ENCODE results near the gene SIPA1L3.

The SIPA1L3 gene

DNA sequence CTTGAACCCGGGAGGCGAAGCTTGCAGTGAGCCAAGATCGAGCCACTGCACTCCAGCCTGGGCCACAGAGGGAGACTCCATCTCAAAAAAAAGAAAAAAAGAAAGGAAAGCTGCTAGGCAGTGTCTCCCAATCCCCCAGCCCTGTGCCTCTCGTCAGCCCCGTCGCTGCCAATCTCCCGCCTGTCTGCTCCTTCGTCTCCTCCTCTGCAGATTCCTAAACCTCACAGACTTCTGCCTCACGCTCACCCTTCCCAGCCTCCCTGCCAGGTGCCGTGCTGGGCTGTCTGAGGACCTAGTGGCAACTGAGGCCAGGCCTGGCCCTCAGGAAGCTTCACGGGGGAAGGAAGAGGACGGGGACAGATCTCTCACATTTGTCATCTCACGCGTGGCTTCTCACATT lies 295.5 kb downstream of the SIPA1L3 start:
- DNase-seq: no peak

DNA sequence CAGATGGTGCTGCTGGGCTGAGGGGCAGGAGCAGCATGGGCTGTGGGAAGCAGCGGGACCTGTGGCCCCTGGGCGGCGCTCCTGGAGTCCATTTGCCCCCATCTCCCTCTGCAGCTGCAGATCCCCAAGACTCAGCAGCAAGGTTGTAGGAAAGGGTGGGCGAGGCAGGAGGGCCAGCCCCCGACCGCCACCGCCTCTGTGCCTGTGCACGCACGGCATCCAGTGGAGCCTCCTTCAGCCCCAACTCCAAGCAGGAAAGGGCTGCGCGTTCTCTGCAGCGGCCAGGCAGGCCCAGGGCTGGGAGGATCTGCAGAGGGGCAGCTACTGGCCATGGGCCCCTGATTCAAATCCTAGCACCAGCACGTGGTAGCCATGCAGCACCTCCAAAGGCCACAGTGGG lies 296.2 kb downstream of the SIPA1L3 start:
- no peak for DNase-seq

DNA sequence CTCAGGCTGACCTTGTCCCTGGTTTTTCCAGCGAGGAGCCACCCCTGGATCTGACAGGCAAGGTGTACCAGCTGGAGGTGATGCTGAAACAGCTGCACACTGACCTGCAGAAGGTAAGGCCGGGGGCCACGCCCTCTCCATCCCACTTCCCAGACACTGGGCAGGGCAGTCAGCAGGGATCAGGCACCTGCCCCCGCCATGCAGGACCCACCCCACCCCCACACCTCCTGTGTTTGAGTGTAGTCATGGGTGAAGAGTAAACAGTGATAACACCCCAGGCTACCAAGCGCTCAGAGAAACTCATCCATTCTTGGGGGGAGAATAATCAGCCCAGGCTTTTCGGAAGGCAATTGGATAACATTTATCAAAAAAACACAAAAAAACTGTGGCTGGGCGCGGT lies 297.1 kb downstream of the SIPA1L3 start:
- DNase-seq: peak; percentile 98

DNA sequence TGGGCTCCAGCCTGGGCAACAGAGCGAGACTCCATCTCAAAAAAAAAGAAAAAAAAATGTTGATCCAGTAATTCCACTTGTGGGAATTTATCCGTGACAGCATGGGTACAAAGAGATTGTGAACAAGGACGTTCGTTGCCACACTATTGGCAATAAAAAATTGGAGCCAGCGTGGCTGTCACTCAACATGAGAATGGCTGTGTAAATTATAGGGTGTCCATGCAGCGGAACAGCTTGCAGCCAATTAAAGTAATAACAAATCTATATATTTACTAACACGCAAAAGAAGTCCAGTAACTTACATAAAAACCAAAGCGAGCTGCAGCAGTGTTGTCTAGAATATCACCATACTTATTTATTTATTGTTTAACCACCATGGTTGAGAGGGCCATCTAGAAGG lies 297.7 kb downstream of the SIPA1L3 start:
- DNase-seq: peak; percentile 69

DNA sequence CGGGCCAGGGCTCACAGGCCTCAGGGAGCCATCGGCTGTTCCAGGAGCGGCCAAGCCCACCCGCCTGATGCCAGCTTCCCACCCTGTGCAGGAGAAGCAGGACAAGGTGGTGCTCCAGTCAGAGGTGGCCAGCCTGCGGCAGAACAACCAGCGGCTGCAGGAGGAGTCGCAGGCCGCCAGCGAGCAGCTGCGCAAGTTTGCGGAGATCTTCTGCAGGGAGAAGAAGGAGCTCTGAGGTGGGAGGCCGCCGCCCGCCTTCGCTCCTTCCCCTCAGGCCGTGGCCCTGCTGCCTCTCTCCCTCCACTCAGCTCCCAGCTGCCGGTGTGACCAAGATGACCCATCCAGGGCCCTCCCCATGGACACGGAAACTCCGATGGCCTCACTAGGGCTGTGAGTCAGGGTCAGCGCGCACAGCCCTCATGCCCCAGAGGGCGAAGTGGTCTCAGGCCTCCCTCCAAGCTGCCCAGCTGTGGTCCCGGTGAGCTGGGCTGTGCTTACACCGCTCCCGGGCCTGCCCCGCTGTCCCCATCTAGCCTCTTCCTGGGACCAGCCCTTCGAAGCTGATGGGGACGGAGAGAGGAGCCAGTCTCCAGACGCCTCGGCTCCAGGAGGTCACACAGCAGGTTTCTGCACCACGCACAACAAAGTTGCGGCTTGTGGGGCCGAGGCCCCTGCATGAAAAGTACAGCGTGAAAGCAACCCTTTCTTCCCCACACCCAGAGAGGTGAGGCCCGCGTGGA lies 299.2 kb downstream of the SIPA1L3 start:
- DNase-seq: no peak

DNA sequence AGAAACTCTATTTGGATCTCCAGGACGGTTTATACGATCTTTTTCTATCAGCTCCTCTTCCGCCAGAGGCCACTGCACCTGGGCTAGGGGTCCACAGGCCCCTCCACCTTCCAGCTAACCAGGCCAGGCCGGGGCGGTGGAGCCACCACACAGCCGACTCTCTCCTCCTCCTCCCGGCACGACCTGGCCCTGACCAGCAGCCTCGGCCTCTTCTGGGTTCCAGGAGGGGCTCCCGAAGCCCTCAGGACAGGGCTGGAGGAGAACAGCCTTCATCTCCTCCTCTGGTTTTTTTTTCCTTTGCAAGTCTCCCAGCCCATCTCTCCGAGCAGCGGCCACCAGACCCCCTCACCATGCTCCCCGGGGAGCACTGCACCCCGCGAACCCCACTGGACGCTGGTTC lies 299.9 kb downstream of the SIPA1L3 start:
- DNase-seq: no peak

DNA sequence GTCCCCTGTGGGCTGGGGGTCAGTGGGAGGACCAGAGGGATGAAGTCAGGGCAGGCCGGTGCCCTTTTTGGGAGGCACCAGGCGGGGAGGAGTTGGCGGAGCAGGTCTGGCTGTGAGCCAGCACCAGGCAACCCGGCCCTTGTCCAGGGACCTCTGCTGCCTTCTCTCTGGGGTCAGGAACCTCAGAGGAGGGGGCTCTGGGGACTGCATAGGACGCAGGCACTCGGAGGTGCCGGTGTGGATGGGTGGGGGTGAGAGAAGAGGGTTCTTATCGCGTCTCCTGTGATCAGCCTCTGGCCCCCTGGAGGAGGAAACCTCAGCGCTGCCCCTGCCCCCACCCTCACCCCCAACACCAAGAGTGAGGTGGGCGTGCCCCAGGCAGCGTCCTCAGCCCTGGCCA lies 300.5 kb downstream of the SIPA1L3 start:
- DNase-seq: no peak

DNA sequence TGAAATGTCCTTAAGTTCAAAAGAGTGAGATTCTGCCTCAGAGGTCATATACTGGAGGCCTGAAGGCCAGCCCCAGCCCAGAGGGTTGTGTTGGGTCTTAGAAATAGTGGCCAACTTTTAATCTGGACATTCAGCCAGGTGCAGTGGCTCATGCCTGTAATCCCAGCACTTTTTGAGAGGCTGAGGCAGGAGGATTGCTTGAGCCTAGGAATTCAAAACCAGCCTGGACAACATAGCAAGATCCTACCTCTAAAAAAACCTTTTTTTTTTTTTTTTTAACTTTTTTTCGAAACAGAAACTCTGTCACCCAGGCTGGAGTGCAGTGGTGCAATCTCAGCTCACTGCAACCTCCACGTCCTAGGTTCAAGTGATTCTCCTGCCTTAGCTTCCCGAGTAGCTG lies 301.6 kb downstream of the SIPA1L3 start:
- DNase-seq: no peak

DNA sequence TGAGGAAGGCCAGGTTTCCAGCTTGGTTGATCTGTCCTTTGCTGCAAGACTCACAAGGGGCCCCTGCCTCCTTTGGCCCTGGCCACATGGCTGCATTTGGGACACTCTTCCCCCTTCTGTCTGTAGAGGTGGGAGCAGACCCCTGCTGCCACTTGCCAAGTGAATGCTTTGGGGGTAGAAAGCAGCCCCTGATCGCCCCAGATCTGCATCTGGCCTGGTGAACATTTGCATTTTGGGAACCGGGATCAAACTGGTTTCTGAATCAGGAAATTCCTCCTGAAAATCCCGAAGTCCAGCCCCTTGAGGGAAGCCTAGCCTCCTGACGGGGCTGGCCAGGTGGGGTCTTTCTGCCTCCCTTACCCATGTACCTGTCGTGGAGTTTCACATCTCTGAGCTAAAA lies 302.1 kb downstream of the SIPA1L3 start:
- DNase-seq: peak; percentile 61

DNA sequence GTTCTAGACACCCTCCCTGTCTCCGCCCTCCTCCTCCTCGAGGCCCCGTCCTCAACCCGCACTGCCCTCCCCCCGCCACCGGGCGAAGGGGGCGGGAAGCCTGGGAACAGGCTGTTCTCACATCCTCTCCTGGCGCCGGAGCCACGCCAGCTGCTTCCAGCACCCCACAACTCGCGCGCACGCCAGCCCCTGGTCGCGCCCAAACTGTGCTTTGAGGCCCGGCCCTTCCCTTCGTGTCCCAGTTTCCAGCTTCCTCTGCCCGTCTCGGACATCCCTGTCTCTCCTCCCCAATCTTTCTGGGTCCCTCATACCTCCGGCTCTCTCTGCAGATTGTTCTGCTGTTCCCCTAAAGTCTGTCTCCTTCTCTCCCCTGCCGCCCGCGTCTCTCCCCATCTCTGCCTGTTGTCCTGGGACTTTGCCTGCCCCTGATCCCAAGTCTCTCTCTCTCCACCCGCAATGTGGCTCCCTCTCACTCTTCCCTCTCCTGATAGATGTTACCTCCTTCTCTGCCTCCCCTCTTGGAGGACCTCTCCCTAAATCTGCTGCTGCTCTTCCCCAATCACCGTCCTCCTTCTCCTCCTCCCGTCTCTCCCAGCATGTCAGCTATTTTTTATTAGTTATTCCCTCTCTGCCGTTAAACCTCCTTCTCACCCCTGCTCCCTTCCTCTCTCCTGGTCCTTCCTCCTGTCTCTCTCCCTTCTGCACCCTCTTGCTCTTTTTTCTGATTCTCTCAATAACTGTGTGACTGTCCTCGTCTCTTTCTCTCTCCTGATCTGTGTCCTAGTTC lies 302.9 kb downstream of the SIPA1L3 start:
- peak; percentile 79 for DNase-seq

DNA sequence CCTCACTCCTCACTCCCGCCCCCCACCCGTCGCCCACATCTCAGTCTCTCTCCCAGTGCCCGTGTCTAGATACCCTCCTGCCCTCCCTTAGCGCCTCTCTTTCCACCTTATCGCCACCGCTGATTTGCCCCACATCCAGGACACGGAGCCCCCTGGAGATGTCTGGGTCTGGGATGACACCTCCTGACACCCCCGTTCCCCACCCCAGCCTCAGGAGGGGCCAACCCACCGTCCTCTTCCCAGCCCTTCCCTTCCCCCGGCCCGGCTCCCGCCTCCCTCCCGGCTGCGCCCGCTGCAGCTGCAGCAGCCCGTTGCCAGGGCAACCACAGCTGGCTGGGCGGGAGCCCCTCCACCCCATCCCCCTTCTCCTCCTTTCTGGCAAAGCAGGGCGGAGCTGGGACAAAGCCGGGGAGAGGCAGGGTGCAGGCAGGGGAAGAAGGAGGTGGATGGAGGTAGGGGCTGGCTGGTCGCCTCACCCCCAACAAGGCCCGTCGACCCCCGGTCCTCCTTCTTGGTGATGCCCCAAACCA lies 303.5 kb downstream of the SIPA1L3 start:
- peak; percentile 93 for DNase-seq

DNA sequence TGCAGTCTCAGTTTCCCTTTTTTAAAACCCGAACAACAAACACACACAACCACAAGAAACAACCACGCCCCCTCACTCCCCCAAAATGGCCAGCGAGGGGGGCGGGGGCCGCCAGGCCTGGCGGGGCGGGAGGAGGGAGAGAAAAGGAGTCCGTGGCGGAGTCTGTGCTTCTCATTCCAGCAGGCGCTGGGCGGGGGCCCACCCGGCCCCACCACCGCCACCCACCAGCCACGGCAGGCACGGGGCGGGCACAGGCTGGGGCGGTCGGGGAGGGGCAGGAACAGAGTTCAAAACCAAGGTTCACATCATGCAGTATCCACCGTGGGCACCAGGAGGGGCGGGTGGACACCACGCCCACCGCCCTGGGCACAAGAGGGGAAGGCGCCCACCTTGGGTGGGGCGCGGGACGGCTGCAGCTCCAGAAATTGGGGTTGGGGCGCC lies 304.2 kb downstream of the SIPA1L3 start:
- DNase-seq: peak; percentile 67

DNA sequence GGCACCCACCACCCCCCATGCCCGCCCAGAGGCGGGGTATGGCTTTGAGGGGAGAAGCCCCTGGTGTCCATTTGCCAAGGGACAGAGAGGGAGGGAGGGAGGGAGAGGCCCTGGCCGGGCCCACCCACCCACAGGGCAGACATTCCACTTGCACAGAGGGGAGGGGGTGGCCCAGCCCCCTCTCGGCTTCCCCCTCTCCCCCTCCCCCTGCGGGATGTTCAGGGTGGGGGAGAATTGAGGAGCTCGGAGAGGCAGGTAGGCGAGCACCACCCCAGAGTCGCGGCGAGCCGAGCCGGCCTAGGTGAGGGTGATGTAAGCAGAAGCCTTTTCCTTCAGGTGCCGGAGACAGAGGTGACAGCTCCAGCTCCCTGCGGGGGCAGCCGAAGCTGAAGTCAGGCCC lies 304.8 kb downstream of the SIPA1L3 start:
- DNase-seq: peak; percentile 76

DNA sequence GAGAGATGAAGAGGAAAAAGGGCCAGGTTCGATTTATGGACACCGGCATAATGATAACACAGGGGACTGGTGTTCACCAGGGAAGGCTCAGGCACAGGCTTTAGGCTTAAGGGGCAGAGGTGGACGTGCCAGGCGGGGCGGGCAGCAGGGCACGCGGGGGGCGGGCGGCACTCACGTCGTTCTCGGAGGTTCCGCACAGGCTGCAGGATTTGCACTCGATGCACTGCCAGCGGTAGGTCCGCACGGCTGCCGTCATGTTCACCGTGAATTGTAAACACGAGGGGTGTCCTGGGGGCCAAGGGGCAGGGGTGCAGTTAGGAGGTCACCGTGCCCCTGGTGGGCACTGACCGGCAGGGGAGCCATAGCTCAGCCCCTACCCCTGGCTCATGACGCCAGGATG lies 306.5 kb downstream of the SIPA1L3 start:
- no peak for DNase-seq

DNA sequence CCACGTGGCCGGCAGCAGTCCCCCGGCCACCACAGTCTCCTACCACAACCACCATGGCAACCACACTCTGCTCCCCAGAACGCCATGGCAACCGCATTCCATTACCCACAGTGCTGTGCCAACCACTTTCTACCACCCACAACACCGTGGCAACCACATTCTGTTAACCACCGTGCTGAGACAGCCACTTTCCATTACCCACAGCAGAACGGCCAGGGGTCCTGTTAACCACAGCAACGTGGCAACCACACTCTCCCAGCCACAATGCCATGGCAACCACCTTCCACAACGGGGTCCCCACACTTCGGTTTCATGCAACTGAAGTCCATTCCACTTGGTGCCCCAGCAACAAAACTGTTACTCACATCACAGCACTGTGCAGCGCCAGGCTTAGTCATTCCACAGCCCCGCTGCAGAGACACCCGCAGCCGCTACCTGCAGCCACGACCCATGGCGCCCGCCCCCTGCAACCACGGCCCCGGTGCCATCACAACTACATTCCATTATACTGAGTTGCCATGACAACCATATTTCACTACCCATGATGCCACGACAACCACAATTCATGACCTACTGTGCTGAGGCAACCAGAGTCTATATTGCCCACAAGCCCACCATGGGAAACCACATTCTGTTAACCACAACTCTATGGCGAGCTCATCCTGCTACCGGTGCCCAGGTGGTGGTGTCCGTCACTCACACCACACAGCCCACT lies 307.1 kb downstream of the SIPA1L3 start:
- DNase-seq: peak; percentile 90

DNA sequence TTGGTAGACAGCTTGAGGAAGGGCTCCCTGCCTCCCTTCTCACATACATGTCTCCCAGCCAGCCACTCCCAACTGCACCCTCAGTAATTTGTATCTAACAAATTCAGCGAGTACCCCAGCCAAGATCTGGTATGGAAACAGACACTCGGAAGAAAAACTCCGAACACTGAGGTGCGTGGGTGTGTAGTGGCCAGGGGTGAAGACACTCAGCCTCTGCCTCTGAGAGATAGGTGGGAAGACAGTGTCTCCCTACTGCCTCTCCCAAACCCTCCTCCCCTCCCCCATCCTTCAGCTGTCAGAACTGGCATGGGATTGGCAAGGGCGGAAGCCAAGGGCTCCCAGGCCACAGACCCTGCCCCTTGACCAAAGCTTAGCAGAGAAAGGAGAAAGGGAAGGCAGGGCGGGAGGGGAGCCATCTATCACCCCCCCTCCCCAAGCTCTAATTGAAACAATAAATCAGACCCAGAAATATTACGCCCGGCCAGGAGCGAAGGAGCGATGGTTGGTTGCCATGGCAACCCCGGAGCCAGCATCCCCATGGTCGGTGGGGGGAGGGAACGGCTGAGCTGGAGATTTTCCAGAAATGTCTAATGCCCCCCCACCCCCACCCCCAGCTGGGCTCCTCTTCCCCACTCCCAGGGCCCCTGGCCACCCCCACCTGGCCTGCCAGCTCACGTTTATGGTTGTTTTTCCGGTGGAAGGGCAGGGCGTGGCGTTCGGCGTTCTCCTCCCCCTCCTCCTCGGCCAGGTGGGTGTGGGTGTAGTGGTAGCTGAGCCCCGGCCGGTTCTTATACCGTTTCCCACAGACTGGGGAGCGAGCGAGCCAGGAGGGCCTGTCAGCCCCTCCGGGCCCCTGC lies 310.0 kb downstream of the SIPA1L3 start:
- no peak for DNase-seq

DNA sequence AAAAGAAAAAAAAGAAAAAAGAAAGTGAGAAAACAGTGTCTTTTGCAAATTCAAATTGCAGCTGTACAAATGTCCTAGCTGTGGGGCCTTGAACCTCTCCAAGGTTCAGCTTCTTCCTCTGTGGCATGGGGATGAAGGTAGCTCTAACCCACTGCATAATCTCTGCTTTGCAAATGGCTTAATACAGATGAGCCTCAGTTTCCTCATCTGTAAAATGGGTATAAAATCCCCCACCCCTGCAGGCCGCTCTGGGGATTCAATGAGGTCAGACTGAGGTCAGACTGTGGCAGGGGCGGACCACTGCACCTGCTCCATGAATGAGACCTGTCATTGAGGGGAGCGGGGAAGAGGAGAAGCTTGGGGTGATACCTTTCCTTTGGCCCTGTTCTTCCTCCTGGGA lies 311.2 kb downstream of the SIPA1L3 start:
- no peak for DNase-seq

DNA sequence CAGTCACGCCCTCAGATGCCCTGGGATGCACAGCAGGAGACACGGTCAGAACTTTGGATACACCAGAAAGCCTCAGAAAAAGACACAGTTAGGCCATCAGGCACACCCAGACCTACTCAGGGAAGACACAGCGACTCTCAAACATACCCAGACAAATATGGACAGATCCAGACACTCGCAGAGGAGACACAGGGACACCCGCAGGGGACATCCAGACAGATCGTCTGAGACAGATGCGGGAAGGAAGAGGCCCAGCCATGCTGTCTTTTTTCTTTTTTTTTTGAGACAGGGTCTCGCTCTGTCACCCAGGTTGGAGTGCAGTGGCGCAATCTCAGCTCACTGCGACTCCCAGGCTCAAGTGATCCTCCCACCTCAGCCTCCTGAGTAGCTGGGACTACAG lies 312.2 kb downstream of the SIPA1L3 start:
- DNase-seq: no peak

DNA sequence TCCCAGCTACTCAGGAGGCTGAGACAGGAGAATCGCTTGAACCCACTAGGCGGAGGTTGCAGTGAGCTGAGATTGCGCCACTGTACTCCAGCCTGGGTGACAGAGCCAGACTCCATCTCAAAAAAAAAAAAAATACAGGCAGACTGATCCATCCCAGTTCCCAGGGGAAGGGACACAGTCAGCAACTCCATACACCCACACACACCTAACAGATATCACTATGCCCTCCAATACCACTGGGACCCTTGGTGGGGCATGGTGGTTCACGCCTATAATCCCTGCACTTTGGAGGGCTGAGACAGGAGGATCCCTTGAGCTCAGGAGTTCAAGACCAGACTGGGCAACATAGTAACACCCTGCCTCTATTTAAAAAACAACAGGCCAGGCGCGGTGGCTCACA lies 314.4 kb downstream of the SIPA1L3 start:
- no peak for DNase-seq

DNA sequence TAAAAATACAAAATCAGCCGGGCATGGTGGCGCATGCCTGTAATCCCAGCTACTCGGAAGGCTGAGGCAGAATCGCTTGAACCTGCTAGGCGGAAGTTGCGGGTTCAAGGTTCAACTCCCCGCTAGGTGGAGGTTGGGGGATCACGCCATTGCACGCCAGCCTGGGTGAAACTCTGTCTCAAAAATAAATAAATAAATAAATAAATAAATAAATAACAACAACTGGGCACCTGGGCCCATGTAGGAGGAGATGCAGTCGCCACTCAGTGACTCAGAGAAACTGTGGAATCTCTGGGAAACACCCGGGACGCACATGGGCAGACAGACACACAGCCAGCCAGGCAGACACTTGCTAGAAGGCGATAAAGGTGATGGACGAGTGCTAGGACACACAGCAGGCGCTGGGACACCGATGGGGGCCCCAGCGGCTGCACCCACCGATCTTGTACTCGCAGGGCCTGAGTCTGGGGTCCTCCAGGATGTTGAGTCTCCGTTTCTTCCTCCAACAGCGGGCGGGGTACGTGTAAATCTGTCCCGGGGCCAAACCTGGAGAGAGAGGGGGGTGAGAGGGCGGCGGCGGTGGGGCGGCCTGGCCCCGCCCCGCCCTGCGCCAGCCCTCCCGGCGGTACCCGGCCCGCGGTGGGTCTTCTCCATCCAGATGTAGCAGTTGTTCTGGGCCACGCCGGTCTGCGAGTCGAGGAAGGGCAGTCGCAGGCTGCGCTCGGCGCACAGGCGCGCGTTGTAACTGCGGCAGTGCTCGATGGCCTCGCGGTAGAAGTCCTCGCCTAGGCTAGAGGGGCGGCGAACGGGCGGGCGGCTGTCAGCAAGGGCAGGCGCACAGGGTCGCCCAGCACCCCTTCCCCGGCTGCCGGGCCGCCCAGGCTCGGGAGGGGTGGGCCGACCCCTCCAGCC lies 315.2 kb downstream of the SIPA1L3 start:
- DNase-seq: no peak

DNA sequence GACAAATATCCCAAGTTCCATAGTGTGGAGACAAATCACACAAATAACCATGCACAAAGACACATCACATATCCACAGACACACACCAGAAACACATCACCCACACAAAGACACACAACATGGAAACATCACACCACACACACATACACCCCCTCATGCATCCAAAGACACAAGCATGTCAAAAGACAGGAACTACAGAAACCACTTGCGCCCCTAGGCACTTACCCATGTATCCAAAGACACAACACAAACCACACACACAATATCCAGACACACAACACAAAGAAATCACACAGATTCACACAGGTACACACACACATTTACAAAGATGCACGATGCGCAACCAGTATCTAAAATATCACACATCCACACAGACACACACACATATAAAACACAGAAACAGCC lies 316.1 kb downstream of the SIPA1L3 start:
- no peak for DNase-seq

All from DMS53 (cell line).